22Rv1 (cell line): ENCODE data around the gene MAP3K20.

Experiments used
- ZFX ChIP-seq: fragments of 450-650 bp; IDR thresholded peaks from 2 replicates; pipeline ENCODE4 v1.6.1; 2017; ENCODE audit warnings: antibody characterized with exemption, borderline replicate concordance
- TF ChIP-seq, protein P1 (sequence below): fragments of 450-650 bp; IDR thresholded peaks from 2 replicates; pipeline ENCODE4 v1.5.1; 2017; ENCODE audit warnings: mild to moderate bottlenecking

DNA sequence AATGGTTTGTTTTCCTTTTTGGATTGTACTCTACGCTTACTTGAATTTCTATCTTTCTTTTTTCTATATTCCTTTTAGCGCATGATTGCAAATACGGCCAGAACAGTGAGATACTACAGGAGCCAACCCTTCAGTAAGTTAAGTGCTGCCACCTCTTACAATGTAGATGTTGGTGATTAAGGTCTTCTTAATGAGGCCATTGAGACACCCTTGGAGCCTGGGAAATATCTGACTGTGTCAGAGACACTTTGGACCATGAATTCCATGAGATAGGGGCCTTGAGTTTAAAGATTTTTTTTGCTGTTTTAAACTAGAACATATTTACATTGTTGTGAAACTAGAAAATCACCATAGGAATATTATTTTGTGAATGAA is 27.1 kb upstream of the MAP3K20 start:
- TF ChIP-seq, protein P1, sequence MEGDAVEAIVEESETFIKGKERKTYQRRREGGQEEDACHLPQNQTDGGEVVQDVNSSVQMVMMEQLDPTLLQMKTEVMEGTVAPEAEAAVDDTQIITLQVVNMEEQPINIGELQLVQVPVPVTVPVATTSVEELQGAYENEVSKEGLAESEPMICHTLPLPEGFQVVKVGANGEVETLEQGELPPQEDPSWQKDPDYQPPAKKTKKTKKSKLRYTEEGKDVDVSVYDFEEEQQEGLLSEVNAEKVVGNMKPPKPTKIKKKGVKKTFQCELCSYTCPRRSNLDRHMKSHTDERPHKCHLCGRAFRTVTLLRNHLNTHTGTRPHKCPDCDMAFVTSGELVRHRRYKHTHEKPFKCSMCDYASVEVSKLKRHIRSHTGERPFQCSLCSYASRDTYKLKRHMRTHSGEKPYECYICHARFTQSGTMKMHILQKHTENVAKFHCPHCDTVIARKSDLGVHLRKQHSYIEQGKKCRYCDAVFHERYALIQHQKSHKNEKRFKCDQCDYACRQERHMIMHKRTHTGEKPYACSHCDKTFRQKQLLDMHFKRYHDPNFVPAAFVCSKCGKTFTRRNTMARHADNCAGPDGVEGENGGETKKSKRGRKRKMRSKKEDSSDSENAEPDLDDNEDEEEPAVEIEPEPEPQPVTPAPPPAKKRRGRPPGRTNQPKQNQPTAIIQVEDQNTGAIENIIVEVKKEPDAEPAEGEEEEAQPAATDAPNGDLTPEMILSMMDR: no peak
- TF ChIP-seq ZFX: no peak
